Effector memory CD8-positive, alpha-beta T cell (primary cell): ENCODE measurements around the gene CRYBG2.
A peak's percentile ranks its signal among the peaks of the same experiment; 100 is the strongest.
"Not testable (repeated sequence)": the region's sequence is repeated elsewhere in the genome, so short reads cannot be mapped to it uniquely, and the experiment has no call there.

Source experiments
- ATAC-seq: fragments of 150-1000 bp; cut with Tn5 transposase; replicated peaks from 2 replicates; pipeline ENCODE4 v1.10.0; 2021; ENCODE audit warnings: mild to moderate bottlenecking, moderate library complexity
- DNase-seq, 3 experiments: peaks; one replicate each; pipeline ENCODE4 v3.0.0; 2021
- H3K27ac Mint-ChIP-seq, 2 donors: one replicate each; pipeline ENCODE4 v1.8.0; 2022; ENCODE audit warnings: mild to moderate bottlenecking in 2 of 2, mixed read lengths in 2 of 2, moderate library complexity in 2 of 2
- H3K27me3 Mint-ChIP-seq, 2 donors: one replicate each; pipeline ENCODE4 v1.8.0; 2022; ENCODE audit warnings: mixed read lengths in 2 of 2
- H3K36me3 Mint-ChIP-seq: one replicate; pipeline ENCODE4 v1.8.0; 2022; ENCODE audit warnings: mild to moderate bottlenecking, moderate library complexity, mixed read lengths; ENCODE audit not compliant: insufficient read depth
- H3K4me1 Mint-ChIP-seq, 2 donors: one replicate each; pipeline ENCODE4 v1.8.0; 2022; ENCODE audit warnings: low read depth in 2 of 2, mixed read lengths in 2 of 2
- H3K4me3 Mint-ChIP-seq, 2 donors: one replicate each; pipeline ENCODE4 v1.8.0; 2022; ENCODE audit warnings: mild to moderate bottlenecking in 2 of 2, mixed read lengths in 2 of 2, moderate library complexity in 2 of 2
- H3K9me3 Mint-ChIP-seq, 2 donors: one replicate each; pipeline ENCODE4 v1.8.0; 2022; ENCODE audit warnings: mixed read lengths in 2 of 2

Gene CRYBG2

DNA sequence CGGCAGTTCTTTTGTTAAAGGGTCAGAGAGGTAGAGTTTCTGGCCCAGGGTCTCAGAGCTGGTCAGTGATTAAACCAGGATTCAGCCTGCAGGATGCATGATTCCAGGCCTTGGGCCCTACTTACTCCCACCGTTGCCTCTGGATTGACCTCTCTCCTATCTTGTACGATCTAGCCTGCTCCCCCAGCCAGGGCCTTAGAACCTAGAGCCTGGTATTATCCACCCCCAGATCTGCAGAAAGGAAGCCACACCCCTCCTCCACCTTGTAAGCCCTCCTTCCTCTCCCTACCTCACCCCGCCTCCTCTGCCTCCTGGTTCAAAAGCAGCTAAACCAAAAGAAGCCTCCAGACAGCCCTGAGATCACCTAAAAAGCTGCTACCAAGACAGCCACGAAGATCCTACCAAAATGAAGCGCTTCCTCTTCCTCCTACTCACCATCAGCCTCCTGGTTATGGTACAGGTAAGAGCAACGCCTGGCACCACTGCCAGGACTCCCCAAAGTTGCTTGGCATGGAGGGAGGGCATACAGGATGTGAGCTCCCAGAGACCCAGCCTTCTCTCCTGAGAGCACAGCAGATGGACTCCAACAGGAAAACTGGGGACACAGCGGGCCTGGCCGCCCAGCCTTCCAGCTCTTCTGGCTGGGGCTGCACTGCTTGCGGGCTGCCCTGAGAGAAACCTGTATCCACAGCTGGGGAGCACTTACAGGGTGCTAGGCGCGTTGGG is 36.2 kb downstream of the CRYBG2 start, which contains the start of gene CD52:
Gene CD52, plus strand, starts transcription at position 347 of the 726 bp plus-strand sequence. Its CDS starts 60 bp downstream, at position 407.
- Mint-ChIP-seq H3K36me3 (peaks cover 47% of the 10 kb centered on the region), H3K4me3 (peak within 1 kb of the TSS; percentile 99 to 100), H3K27ac (peak within 1 kb of the TSS; percentile 86 to 95), H3K27me3 (no peaks in the 10 kb centered on the region), H3K9me3 (no peaks in the 10 kb centered on the region), H3K4me1 (peaks cover 61 to 78% of the 10 kb centered on the region in 2 donors)
- peak; percentile 53 to 66 (median 56) for DNase-seq
- peak; percentile 80 for ATAC-seq

DNA sequence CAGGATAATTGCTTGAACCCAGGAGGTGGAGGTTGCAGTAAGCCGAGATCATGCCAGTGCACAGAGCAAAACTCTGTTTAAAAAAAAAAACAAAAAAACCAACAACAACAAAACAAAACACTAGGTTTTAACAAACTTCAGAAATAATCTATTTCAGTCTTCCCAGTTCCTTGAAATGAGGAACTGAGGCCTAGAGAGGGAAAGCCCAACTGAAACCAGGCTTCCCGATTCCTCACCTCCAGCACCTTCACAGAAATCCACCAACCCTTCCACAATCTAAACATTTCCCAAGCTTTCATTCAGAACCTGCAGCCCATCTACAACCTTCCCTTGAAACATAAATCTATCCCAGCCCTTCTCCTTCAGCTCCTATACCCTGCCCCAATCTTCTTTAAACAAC is 36.8 kb downstream of the CRYBG2 start:
- Mint-ChIP-seq H3K27me3 (no peaks in the 10 kb centered on the region), H3K36me3 (peaks cover 46% of the 10 kb centered on the region), H3K27ac (peak overlapping the region; percentile 86 to 95), H3K4me1 (peaks cover 59 to 74% of the 10 kb centered on the region in 2 donors), H3K4me3 (peak overlapping the region; percentile 99 to 100), H3K9me3 (no peaks in the 10 kb centered on the region)
- no peak for ATAC-seq
- DNase-seq, result no peak

DNA sequence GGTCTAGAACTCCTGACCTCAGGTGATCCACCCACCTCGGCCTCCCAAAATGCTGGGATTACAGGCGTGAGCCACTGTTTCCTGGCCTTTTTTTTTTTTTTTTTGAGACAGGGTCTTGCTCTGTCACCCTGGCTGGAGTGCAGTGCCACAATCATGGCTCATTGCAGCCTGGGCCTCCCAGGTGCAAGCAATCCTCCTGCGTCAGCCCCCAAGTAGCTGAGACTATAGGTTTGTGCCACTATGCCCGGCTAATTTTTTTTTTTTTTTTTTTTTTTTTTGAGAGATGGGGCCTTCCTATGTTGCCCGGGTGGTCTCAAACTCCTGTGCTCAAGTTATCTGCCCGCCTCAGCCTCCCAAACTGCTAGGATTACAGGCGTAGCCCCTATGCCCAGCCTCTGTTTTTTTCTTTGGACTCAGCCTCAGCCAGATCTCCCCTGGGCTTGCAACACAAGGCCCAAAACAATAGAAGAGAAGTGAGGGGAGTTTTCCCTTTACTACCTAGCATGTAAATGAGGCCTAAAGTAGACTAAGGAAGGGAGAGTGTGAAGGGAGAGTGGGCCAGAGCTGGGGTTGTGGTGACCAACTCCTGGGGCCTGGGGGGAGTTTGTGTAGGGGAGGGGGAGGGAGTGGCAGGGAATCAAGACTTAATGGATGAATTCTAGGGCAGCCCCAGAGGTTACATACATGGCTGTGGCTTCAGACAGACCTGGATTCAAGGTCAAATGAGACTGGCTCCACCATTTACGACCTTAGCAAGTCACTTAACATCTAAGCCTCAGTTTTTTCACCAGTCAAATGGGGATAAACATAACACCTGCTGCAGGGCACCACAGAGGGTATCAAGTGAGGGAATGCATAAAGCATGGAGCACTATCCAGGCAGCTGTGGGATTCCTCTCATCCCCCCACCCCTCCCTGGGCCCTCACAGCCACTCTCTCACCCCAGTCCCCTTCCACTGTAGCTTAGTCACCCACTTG is 37.8 kb downstream of the CRYBG2 start:
- H3K36me3 Mint-ChIP-seq, result peaks cover 36% of the 10 kb centered on the region
- ATAC-seq (no peak), DNase-seq (no peak)
- peak overlapping the region; percentile 88 to 95 for H3K27ac Mint-ChIP-seq
- peak overlapping the region; percentile 99 to 100 for H3K4me3 Mint-ChIP-seq
- H3K4me1 Mint-ChIP-seq, result peaks cover 53 to 67% of the 10 kb centered on the region in 2 donors
- no peaks in the 10 kb centered on the region for H3K27me3 Mint-ChIP-seq
- H3K9me3 Mint-ChIP-seq, result no peaks in the 10 kb centered on the region

DNA sequence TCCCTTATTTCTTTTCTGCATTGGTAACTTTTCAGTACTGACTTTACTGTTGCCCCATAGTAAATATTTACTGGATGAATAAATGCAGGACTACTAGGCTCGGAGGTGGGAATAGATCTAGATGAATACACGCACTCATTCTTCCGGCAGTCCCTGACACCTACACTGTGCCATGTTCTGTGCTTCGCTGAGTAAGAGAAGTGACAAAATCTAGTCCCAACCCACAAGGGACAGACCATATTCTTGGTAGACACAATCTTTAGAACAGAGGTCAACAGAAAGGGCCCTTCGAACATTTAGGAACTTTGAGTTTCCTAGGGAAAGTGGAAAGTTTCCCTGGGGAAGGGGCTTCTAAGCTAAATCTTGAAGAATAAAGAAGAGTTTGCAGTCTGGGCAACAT is 39.4 kb downstream of the CRYBG2 start:
- Mint-ChIP-seq H3K4me1 (peaks cover 45 to 53% of the 10 kb centered on the region in 2 donors), H3K4me3 (peak overlapping the region; percentile 99 to 100), H3K9me3 (no peaks in the 10 kb centered on the region), H3K27me3 (no peaks in the 10 kb centered on the region), H3K27ac (peak overlapping the region; percentile 69 to 88), H3K36me3 (peaks cover 19% of the 10 kb centered on the region)
- ATAC-seq (no peak), DNase-seq (no peak)

DNA sequence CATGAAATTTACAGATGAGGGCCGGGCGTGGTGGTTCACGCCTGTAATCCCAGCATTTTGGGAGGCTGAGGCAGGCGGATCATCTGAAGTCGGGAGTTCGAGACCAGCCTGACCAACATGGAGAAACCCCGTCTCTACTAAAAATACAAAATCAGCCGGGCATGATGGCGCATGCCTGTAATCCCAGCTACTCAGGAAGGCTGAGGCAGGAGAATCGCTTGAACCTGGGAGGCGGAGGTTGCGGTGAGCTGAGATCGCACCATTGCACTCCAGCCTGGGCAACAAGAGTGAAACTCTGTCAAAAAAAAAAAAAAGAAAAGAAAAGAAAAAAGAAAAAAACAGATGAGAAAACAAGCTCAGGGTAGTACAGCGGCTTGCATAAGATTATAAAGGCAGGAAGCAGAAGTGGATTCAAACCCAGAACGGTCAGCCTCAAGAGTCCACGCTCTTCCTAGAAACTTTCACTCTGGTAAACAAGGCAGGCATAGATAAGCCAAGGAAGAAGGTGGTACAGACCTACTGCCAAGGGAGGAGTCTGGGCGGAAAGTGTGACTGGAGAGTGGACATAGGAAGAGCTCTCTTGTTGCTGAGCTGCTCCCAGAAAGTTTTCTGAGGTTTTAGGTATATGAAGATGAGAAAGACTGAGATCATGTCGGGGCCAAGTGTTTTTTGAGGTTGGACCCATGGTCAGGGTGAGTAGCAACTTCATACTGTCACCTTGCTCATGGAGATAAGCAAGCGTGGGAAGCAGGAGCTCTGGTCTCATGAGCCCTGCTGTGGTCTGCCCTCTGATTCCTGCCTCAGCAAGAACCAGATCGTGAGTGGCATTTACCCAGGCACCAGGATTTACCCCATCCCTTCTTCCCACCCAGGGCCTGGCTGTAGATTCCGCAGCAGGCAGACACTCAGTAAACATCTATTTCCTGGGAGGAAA is 45.7 kb downstream of the CRYBG2 start:
- DNase-seq, H3K27me3 Mint-ChIP-seq, H3K27ac Mint-ChIP-seq, H3K9me3 Mint-ChIP-seq, ATAC-seq, H3K36me3 Mint-ChIP-seq: not testable (repeated sequence)
- Mint-ChIP-seq H3K4me1 (peaks cover 16 to 17% of the 10 kb centered on the region in 2 donors), H3K4me3 (peak overlapping the region; percentile 61 to 97)

DNA sequence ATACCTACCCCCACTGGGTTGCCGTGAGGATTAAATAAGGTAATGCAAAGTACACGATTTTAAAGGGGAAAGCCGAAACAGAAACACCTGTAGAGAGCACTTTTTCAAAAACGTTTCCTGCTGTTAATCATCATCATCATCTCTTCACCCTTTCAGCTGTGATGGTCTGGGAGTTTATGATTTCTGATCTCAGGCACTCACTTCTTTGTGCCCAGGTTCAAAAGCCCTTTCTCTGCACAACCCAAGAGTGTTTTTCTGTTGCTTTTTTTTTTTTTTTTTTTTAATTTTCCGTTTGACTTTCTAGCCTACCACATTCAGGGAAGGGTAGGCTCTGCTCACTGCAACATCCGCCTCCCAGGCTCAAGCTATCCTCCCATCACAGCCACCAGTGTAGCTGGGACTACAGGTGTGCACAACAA is 46.6 kb downstream of the CRYBG2 start:
- Mint-ChIP-seq H3K9me3 (no peaks in the 10 kb centered on the region), H3K27ac (peak overlapping the region in 1 of 2 donors; percentile 10), H3K36me3 (peaks cover 8% of the 10 kb centered on the region), H3K27me3 (no peaks in the 10 kb centered on the region), H3K4me3 (peak overlapping the region; percentile 61 to 97), H3K4me1 (peaks cover 13 to 14% of the 10 kb centered on the region in 2 donors)
- DNase-seq (no peak), ATAC-seq (no peak)

DNA sequence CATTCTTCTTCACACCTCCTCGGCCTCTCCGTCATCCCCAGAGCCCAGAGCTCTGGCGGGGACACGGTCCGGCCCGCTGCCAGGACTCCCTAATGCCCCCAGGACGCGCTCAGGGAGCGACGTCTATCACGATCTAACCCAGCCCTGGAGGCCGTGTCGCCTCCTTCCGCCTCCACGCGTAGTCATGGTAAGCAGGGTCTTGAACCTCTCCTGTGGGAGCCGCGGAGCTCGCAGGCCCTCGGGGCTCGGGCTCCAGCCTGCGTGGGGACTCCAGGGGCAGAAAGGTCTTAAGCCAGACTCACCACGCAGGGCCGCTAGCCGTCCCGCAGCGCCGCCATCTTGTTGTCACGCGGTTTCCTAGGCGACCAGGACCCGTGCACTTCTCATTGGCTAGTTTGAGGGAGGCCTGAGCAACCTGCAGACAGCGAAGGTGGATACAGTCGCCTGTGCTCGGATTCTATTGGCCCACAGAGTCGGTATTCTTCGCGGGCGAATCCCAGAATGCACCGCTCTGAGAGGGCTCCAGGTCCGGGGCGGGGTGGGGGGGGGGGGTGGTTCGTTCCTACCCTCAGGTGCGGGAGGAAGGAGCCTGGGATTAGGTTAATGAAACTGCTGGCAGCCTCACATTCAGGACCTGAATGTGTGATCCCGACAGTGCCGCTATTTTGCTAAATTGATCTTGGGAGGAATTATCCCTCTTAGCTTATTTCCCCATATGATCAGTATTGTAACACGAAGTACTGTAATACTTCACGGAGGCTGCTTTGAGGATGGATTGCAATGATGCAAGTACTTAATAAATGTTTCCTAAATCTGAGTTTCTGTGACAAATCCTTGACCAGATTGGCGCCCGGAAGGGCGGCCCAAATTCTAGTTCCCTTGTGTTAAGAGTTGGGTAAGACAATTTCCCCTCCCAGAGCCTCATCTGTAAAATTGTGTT is 47.4 kb downstream of the CRYBG2 start, which contains the start of gene UBXN11:
Gene UBXN11, minus strand, starts transcription at position 347 of the 940 bp plus-strand sequence. CDS start 3,753 bp downstream, outside the sequence.
- H3K36me3 Mint-ChIP-seq, result peaks cover 8% of the 10 kb centered on the region
- H3K4me1 Mint-ChIP-seq, result peaks cover 13% of the 10 kb centered on the region in 2 donors
- no peaks in the 10 kb centered on the region for H3K9me3 Mint-ChIP-seq

DNA sequence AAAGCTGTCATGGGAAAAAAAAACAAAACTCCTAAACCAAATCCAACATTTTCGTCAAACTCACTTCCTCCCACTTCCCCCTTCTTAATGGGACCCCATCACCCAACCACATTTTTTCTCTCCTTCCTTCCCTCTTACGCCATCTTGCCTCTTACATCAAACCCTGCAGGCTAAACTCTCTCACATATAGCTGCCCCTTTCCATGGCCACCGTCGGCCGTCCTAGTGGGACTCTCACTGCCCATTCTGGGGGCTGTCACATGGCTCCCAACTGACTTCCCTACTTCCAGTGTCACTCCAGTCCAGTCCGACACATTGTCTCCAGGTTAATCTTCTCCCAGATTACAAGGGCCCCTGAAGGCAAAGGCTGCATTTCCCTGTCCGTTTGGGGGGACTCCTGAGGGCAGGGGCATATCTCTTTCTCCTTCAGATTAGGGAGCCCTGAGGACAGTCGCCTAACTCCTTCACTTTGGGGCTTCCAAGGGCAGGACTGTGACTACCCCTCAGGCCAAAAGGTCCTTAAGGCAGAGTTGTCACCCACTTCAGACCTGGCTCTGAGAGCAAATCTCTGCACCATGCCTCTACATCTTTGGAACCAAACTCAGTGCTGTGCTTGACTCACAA is 48.2 kb downstream of the CRYBG2 start:
- Mint-ChIP-seq H3K9me3 (no peaks in the 10 kb centered on the region), H3K27me3 (no peaks in the 10 kb centered on the region), H3K4me1 (peaks cover 13 to 16% of the 10 kb centered on the region in 2 donors), H3K4me3 (peak overlapping the region; percentile 93 to 97), H3K36me3 (peaks cover 11% of the 10 kb centered on the region), H3K27ac (peak overlapping the region; percentile 90 to 94)
- DNase-seq (no peak), ATAC-seq (no peak)

More for the DNA sequence above, 47.4 kb downstream of the CRYBG2 start, which contains the start of gene UBXN11:
- H3K27ac Mint-ChIP-seq, result peak within 1 kb of the TSS; percentile 90 to 94
- ATAC-seq (peak; percentile 100), DNase-seq (peak; percentile 86 to 89 (median 86))
- H3K4me3 Mint-ChIP-seq, result peak within 1 kb of the TSS; percentile 93 to 97
- no peaks in the 10 kb centered on the region for H3K27me3 Mint-ChIP-seq

DNA sequence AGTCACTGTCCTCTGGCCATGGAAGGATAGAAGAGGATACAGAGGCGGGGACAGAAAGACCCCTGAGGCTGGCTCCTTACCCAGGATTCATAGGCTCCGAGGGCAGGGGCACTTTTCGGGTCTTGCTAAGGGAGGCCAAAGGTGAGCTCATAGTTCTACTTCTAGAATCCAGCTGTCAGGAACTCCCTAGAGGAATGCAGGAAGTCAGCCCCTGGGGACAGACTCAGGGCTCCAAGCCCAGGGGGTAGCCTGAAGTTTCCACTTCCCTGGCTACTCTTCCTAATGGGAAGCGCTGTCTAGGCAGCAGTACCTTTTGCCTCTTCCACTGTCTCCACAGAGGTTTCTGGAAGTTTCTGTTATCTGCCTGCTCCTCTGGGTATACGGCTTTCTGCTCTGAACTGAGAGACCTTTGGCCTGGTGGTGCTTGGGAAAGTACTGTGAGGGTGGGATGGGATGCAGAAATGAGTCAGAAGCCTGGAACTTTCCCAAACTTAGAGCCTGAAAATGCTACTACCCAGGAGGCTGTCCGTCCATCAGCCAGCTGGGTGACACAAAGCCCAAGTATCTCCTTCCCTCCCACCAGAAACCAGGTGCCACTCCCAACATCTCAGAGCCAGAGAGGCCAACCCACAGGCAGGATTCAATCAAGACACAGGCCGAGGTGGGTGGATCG is 51.1 kb downstream of the CRYBG2 start:
- Mint-ChIP-seq H3K27ac (no peak overlapping the region), H3K4me3 (no peak overlapping the region)

DNA sequence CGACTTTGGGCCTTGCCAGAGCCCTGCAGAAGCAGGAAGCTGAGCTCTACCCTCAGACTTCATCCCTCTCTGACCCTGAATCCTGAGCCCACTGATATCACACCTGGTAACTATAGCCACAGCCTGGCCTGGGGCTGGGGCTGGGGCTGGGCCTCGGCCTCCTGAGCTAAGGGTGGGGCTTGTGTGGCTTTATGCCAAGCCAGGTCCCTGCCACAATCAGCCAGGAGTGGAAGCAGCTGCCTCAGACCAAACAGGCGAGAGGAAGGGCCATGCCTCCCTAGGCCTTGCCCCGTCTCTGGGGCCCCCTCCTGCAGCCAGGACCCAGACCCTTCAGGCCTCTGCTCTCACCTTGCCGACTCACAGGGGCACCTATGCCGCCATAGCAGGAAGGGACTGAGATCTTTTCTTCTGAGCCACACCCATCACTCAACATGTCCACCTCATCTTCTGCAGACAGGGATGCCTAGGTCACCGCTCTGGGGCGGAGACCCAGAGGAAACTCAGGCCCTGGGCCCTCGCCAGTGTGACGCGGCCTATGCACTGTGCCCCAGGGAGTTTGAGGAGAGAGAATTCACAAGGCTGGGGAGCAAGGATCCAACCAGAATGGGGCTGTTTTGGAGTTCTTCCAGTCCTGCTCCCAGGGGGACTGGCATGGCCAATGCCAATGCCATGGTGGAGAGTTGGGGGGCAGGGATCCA is 53.2 kb downstream of the CRYBG2 start:
- ATAC-seq, result no peak

More for the DNA sequence above, 51.1 kb downstream of the CRYBG2 start:
- Mint-ChIP-seq H3K4me1 (peaks cover 13 to 22% of the 10 kb centered on the region in 2 donors), H3K9me3 (no peaks in the 10 kb centered on the region), H3K27me3 (no peaks in the 10 kb centered on the region), H3K36me3 (peaks cover 12% of the 10 kb centered on the region)
- ATAC-seq (no peak), DNase-seq (no peak)

More for the DNA sequence above, 53.2 kb downstream of the CRYBG2 start:
- no peak for DNase-seq
- H3K27me3 Mint-ChIP-seq, result no peaks in the 10 kb centered on the region
- H3K4me1 Mint-ChIP-seq, result peaks cover 2 to 17% of the 10 kb centered on the region in 2 donors
- no peaks in the 10 kb centered on the region for H3K9me3 Mint-ChIP-seq
- peak overlapping the region in 1 of 2 donors; percentile 29 for H3K27ac Mint-ChIP-seq
- peaks cover 6% of the 10 kb centered on the region for H3K36me3 Mint-ChIP-seq
- H3K4me3 Mint-ChIP-seq, result no peak overlapping the region
